Articular chondrocyte of knee joint (primary cell): ENCODE results near the gene OR52E2. TPM values are rescaled to one million over a fixed set of nuclear protein-coding genes. Genes with fewer than 3 reads are reported as not detected.

Experiments used
- total RNA-seq: library from RNA; depleted of rRNA; stranded (reverse); fragments of >200 nt; gene quantifications from 2 replicates; pipeline ENCODE4 v1.2.3, GENCODE V29; 2012

OR52E2 gene
- not detected in 2 replicates for total RNA-seq

GRCh38 chr11:5059391-5059790 is at the start of gene OR52E2:
Gene OR52E2 (minus strand): TSS chr11:5059627. CDS start chr11:5059627, 0 bp downstream.

GRCh38 chr11:5069272-5069671 is 9.8 kb upstream of the OR52E2 start, which contains the start of gene OR52E1:
Gene OR52E1 (plus strand): TSS chr11:5069572.

GRCh38 chr11:5046226-5046625 is 13.2 kb downstream of the OR52E2 start, which contains the start of gene OR52J3:
Gene OR52J3 (plus strand): TSS chr11:5046526. CDS start chr11:5046526, 0 bp downstream.

Other genes starting within 250 kb of the OR52E2 start
- not detected in 2 replicates for gene OR51F2, start 238.3 kb downstream of the OR52E2 start, total RNA-seq
- not detected in 2 replicates for gene OR51S1, start 210.4 kb downstream of the OR52E2 start, total RNA-seq
- gene OR51T1, start 177.7 kb downstream of the OR52E2 start, total RNA-seq, result not detected in 2 replicates
- not detected in 2 replicates for gene OR51A7, start 155.8 kb downstream of the OR52E2 start, total RNA-seq
- not detected in 2 replicates for gene OR51G2, start 140.3 kb downstream of the OR52E2 start, total RNA-seq
- gene OR51G1, start 135.3 kb downstream of the OR52E2 start, total RNA-seq, result not detected in 2 replicates
- not detected in 2 replicates for gene OR51A4, start 112.0 kb downstream of the OR52E2 start, total RNA-seq
- gene OR51A2, start 103.9 kb downstream of the OR52E2 start, total RNA-seq, result not detected in 2 replicates
- gene OR51L1, start 64.8 kb downstream of the OR52E2 start, total RNA-seq, result not detected in 2 replicates
- not detected in 2 replicates for gene OR52J3, start 13.1 kb downstream of the OR52E2 start, total RNA-seq
- not detected in 2 replicates for gene OR52E1, start 9.9 kb upstream of the OR52E2 start, total RNA-seq
- not detected in 2 replicates for gene OR52A5, start 78.7 kb upstream of the OR52E2 start, total RNA-seq
- not detected in 2 replicates for gene OR52A1, start 95.1 kb upstream of the OR52E2 start, total RNA-seq
- gene OR51V1, start 141.1 kb upstream of the OR52E2 start, total RNA-seq, result not detected in 2 replicates
- gene HBB, start 167.4 kb upstream of the OR52E2 start, total RNA-seq, result not detected in 2 replicates
- not detected in 2 replicates for gene HBD, start 174.9 kb upstream of the OR52E2 start, total RNA-seq
- gene HBG1, start 190.2 kb upstream of the OR52E2 start, total RNA-seq, result not detected in 2 replicates
- gene HBG2, start 195.2 kb upstream of the OR52E2 start, total RNA-seq, result not detected in 2 replicates
- not detected in 2 replicates for gene HBE1, start 210.3 kb upstream of the OR52E2 start, total RNA-seq
- gene OR51B4, start 242.3 kb upstream of the OR52E2 start, total RNA-seq, result not detected in 2 replicates